NCI-H2171 treated with DMSO at 0.1 percent for 48 hours (cell line): ENCODE data around the gene C1orf167.

Experiments used
- DNase-seq: peaks from one replicate; lab custom pipeline; 2025; lab: John Stamatoyannopoulos, UW

Gene C1orf167

GRCh38 chr1:11761285-11761684 is 708 bp upstream of the C1orf167 start:
- no peak for DNase-seq

GRCh38 chr1:11764115-11764514 is 2.1 kb downstream of the C1orf167 start:
- DNase-seq: no peak

GRCh38 chr1:11764519-11764918 is 2.5 kb downstream of the C1orf167 start:
- no peak for DNase-seq

- DNase-seq: no peak
Observed at GRCh38 chr1:11765661-11766428, 3.9 kb downstream of the C1orf167 start.

GRCh38 chr1:11766429-11766776 is 4.4 kb downstream of the C1orf167 start:
- DNase-seq: no peak

DNA sequence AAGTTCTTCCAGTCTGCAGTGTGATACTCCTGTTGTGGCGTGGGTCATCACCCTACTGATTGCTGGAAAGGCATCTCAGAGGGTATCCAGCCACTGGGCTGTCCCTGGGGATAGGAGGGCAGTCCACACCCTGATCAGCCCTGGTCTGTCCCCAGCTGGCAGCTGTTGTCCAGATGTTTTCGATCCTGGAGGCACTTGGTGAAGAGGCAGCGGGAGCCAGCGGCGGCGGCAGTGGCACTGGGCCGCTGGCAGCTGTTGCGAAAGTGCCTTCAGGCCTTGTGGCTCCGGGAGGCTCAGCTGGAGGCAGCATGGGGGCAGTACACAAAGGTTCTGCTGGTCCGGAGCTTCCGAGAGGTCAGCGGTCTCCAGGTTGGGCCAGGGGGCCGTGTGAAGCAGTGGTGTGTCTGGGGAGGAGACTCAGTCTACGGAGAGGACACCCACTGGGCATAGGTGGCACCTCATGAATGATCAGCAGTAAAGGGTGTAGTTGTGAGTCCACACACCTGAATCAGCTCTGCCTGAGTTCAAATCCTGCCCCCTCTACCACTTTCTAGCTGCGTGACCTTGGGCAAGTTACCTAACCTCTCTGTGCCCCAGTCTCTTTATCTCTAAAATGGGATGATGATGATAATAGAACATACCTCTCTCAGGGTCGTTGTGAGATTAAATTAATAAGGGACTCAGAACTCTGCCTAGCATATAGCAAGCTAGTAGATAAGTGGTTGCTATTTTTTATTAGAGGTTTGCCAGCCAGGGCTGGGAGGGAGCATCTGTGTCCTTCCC is 6.1 kb downstream of the C1orf167 start:
- no peak for DNase-seq

- DNase-seq: peak; percentile 40
Observed at GRCh38 chr1:11768821-11769220, 6.8 kb downstream of the C1orf167 start.

DNA sequence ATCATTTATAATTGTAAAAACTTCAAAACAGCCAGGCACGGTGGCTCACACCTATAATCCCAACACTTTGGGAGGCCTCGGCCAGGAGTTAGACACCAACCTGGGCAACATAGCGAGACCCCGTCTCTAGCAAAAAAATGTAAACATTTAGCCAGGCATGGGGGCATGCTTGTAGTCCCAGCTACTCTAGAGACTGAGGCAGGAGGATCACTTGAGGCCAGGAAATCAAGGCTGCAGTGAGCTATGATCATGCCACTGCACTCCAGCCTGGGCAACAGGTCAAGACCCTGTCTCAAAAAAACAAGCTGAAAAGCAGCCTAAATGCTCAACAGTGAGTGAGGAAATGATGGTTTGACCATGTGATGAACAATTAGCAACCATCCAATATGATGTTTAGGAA is 7.3 kb downstream of the C1orf167 start:
- DNase-seq: no peak

GRCh38 chr1:11770011-11770410 is 8.0 kb downstream of the C1orf167 start:
- no peak for DNase-seq

- DNase-seq: no peak
Observed at GRCh38 chr1:11771481-11772043, 9.6 kb downstream of the C1orf167 start.

DNA sequence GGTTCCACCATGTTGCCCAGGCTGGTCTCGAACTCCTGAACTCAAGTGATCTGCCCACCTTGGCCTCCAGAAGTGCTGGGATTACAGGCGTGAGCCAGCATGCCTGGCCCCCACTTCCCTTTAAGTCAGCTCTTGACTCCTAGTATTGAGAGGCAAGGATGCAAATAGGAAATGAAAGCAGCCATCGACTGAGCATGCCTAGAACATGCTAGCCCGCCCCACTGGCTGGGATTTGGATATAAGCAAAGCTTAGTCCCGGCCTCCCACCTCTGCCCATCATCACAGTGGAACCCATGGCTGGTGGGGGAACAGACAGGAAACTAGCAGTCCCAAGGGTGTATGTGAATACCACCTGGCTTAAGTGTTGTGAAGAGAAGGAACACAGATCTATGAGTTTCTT is 10.5 kb downstream of the C1orf167 start:
- DNase-seq: no peak

GRCh38 chr1:11774753-11775152 is 12.8 kb downstream of the C1orf167 start:
- no peak for DNase-seq

- no peak for DNase-seq
Observed at GRCh38 chr1:11777658-11778322, 15.8 kb downstream of the C1orf167 start.

GRCh38 chr1:11778336-11778735 is 16.3 kb downstream of the C1orf167 start:
- DNase-seq: no peak

- no peak for DNase-seq
Observed at GRCh38 chr1:11778844-11779623, 17.0 kb downstream of the C1orf167 start.

DNA sequence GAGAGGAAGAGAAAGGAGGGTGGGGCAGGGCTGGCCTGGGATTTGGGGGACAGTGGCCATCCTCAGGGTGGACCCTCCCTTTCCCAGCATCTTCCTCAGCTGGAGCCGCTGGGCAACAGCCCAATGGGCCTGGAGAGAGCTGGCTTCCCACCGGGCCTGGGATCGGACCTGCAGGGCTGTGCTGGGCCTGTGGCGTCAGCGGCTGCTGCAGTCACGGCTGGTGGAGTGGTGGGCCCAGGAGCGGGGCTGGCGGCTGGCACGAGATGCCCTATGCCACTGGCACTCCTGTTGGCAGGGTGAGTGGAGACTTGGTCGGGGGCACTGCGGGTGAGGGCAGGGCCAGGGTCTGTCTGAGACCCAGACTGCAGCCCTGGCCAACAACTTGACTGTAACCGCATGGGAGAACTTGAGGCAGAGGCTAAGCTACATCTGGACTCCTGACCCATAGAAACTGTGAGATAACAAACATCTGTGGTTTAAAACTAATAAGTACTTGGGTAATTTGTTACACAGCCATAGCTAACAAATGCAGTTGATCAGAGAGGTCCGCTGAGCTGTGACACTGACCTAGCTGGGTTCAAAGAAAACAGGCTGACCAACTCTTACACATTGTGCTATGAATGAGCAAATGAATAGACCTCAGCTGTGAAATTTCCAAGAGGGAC is 17.9 kb downstream of the C1orf167 start:
- DNase-seq: no peak

DNA sequence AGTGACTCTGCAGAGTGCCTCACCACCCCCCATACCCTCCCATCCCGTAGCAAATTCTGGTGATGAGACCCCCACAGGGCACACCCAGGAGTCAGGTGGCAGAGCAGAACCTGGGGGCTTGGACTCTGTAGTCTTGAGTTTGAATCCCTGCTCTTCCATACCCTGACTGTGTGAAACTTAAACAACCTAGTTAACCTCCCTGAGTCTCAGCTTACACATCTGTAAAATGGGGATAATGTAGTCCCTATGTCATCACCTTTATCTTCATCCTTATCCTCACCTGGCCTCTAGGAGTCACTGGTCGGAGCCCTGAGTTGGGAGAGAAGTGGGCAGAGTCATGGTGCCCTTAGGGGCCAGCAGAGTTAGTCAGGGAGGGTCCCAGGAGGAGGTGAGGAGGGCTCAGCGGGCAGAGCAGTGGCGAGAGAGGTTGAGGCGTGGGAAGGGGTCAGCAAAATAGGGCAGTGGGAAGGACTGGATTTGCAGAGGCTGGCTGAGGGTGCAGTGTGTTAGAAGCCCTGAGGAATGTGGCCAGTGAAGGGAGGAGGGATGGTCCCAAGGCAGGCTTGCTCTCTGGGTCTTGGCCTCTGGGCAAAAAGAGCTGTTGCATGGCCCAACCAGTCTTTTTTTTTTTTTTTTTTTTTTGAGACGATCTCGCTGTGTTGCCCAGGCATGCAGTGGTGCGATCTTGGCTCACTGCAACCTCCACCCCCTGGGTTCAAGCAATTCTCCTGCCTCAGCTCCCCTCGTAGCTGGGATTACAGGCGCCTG is 18.6 kb downstream of the C1orf167 start:
- no peak for DNase-seq

DNA sequence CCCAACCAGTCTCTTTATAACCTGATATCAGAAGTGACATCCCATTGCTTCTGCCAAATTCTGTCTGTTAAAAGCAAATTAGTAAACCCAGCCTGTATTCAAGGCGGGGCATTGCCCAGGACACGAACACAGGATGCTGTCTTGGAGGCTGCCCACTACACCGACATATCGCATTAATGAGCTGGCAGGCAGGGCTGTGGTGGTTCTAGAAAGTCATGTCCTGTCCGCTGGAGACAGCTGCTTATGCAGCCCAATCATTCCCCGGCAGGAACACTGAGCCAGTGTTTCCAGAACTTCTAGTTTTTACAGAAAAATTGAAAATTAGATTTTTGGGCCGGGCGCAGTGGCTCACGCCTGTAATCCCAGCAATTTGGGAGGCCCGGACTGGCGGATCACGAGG is 19.3 kb downstream of the C1orf167 start:
- no peak for DNase-seq

GRCh38 chr1:11782127-11782708 is 20.2 kb downstream of the C1orf167 start:
- DNase-seq: no peak

DNA sequence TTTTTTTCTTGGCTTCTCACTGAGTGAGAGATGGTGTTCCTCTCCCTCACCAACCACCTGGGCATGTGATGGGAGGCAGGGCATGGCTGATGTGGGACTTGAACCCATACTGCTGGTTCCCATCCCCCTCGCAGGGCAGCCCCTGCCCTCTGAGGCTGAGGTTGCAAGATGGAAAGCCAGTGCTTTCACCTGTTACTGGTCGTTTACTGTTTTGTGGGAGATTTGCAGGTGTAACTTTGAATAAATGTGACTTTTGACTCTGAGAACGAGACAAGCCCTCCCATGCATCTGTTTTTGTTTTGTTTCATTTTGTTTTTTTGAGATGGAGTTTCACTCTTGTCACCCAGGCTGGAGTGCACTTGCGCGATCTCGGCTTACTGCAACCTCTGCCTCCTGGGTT is 21.6 kb downstream of the C1orf167 start:
- no peak for DNase-seq
